HG03342 (cell line): ENCODE data around the gene LARGE1.

Experiments used
- ATAC-seq: cut with Tn5 transposase; IDR thresholded peaks from one replicate; pipeline ENCODE4 v1.9.1; 2021; ENCODE audit warnings: mild to moderate bottlenecking, moderate library complexity; ENCODE audit not compliant: unreplicated experiment

Gene LARGE1

GRCh38 chr22:33606504-33606903, 313.8 kb downstream of the LARGE1 start:
- no peak for ATAC-seq

- ATAC-seq, result no peak
These were observed 314.6 kb downstream of the LARGE1 start for GRCh38 chr22:33605666-33606065.

DNA sequence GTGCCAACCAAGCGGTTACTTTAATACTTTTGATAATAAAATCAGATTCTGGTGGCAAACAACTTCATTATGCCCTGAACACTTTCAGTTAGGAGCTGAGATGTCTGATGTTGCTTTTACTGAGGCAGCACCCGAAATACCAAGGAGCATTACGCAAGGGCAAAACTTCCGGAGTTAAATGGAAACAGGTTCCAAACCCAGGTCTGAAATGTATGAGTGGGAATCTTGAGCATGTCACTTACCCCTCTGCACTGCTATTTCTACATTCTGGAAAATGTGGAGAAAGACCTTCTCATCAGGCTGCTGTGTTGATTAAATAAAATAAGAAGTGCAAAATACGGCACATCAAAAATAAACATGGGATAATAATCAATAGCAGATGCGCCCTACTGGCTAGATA, 315.1 kb downstream of the LARGE1 start:
- no peak for ATAC-seq

GRCh38 chr22:33601062-33601461, 319.2 kb downstream of the LARGE1 start:
- ATAC-seq, result no peak

- ATAC-seq, result no peak
These were observed 319.7 kb downstream of the LARGE1 start for GRCh38 chr22:33600595-33600994.

- no peak for ATAC-seq
These were observed 320.2 kb downstream of the LARGE1 start for GRCh38 chr22:33600113-33600512.

GRCh38 chr22:33599596-33599995, 320.7 kb downstream of the LARGE1 start:
- no peak for ATAC-seq

DNA sequence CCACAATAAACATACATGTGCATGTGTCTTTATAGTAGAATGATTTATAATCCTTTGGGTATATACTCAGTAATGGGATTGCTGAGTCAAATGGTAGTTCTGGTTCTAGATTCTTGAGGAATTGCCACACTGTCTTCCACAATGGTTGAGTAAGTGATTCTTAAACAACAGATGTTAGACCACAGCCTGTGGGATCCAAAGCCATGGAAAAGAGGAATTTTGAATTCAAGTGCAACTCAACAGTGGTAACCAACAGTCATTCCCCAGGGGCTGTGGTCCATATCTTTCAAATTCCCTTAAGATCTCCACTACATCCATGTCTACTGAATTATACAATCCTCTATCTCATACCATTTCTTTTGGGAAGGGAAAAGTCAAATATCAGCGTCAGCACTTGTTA, 321.5 kb downstream of the LARGE1 start:
- no peak for ATAC-seq

DNA sequence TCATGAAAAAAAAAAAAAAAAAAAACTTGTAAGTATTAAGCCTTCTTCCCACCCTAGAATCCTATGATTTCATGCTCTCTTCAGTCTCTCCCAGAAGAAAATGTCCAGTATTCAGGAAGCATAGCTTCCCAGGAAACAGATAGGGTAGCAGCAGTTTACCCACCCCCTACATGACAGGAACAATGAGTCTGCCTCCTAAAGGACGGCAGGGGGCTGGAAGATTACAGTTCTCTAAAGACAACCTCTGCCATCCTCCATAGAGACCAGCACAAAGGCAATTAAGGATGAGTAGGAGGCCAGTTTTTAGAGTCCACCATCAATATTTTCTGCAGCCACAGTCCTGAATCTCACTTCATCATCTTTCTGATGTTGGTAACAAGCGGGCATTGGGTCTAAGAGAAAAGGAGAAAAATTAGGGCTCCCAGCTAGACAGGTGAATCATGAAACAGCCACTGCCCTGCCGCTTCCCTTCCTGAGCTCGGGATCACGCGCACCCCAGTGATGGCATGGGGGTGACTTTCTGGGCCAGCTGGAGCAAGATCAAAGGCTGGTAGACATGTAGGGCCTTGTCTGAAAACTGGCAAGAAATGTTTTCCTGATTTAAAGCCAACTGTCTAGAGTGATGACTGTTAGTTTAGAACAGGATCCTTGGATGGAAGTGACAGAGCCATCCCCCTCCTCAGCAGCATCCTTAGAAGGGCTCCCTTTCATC, 322.8 kb downstream of the LARGE1 start:
- ATAC-seq, result no peak

GRCh38 chr22:33593818-33594217, 326.5 kb downstream of the LARGE1 start:
- ATAC-seq, result no peak

DNA sequence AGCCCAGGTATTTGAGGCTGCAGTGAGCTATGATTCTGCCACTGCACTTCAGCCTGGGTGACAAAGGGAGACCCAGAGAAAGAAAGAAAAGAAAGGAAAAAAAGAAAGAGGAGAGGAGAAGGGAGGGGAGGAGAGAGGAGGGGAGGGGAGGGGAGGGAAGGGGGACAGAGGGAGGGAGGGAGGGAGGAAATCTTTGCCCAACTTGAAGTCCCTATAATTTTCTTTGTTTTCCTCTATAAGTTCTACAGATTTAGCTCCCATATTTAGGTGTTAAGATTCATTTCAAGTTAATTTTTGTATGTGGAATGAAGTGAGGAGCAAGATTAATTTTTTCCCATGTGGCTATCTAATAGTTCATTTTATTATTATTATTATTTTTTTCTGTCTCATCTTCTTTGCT, 328.3 kb downstream of the LARGE1 start:
- ATAC-seq, result no peak

DNA sequence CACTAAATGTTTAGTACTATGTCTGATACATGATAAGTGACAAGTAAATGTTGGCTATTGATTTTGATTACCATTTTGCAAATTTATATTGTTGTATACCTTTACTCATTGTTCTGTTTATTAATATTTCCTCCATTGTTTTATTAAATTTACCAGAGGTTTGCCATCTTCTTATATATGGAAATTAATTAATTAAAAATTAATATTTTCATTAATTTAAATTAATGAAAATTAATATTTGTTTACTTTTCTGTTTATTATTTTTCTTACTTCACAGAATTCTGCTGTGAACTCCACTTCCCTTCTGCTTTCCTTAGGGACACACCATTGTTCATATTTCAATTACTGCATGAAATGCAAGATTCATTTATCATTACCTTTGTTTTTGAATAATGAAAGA, 331.0 kb downstream of the LARGE1 start:
- no peak for ATAC-seq

DNA sequence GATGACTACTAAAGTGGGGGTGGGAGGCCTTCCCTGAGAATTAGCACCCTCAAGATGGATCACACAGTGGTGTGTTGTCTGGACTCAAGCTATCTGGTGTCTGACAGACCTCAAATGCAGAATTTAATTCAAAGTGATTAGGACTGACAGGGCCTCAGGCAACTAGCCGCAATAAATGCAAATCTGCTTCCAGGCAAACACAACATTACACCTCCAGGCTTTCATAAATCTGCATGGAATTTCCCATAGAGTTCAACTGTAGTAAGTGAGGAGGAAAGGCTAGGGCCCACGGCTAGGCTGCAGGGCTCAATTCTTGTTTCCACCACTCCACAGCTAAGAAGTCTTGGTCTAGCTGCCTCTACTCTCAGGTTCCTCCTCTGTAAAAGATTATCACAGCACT, 331.4 kb downstream of the LARGE1 start:
- no peak for ATAC-seq

DNA sequence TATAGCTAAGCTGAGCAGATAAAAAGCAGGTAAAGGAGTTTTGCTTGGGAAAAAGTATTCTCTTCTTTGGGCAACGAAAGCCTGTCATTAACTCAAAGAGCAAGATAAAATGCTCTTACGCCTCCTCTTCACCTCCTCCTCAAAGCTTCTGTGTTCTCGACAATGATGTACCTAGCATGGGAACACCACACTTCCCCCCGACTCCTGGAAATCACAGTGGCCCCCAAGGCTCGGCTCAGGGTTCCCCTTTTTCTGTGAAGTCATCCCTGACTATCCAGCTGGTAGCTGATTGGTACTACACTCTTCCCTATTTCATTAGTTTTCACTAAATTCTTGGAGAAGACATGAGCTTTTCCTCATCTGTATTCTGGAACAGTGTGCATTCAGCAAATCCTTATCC, 336.1 kb downstream of the LARGE1 start:
- no peak for ATAC-seq

- ATAC-seq, result no peak
These were observed 337.4 kb downstream of the LARGE1 start for GRCh38 chr22:33582822-33583400.

DNA sequence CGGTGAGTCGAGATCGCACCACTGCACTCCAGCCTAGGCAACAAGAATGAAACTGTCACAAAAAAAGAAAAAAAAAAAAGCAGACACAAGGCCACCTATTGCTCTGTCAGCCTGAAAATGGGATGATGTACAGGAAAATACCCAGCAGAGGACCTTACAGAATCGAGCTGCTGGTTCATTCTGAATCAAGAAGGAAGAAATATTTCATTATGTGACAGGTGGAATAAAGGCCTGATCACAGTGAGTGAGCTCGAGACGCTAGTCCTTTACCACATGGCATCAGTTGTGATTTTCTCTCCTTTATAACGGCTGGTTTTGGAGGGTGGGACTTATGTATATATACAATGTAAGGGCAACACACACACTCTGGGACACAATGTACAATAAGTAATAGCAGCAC, 340.0 kb downstream of the LARGE1 start:
- ATAC-seq, result no peak

DNA sequence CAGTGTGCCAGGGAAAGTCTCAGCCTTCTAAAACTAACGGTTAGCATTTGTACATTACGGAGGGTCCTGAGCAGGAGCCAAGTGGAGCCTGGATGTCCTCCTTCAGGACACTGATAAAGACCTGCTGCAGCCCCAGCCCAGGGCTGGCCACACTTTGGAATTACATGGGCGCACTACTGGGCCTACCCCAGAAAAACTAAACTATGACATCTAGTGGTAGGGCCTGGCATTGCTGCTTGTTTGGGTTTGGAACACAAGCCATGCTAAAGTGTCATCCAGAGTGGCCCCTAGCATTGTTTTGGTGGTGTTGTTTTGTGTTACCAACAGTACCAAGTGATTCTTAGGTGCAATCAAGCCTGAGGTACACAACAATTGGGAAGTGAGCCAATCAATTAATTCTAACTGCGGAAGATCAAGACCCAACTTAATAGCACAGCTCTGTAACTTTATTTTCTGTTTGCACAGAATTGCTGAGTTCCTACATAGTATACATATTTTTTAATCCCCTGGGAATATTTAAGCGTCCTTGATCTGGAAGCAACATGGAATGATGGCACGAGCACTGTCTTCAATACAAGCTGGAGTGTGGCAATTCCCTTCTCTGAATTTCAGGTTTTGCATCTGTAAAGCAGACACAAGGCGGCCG, 340.7 kb downstream of the LARGE1 start:
- ATAC-seq, result no peak

DNA sequence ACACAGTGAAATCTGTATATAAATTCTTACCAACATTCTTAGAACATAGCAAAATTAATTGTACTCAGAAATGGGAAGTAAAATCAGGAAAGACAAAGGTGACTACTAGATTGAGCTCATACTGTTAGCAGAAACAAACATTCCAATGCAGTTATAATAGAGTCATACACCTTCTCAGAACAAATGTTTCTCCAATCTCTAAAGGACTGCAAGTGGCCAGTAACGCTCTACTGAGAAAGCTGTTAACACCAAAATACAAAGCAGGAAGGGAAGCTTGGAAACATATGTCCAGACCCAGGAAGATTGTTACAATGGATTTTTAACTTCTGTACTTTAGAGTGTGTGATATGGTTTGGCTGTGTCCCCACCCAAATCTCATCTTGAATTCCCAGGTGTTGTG, 341.5 kb downstream of the LARGE1 start:
- ATAC-seq, result no peak

DNA sequence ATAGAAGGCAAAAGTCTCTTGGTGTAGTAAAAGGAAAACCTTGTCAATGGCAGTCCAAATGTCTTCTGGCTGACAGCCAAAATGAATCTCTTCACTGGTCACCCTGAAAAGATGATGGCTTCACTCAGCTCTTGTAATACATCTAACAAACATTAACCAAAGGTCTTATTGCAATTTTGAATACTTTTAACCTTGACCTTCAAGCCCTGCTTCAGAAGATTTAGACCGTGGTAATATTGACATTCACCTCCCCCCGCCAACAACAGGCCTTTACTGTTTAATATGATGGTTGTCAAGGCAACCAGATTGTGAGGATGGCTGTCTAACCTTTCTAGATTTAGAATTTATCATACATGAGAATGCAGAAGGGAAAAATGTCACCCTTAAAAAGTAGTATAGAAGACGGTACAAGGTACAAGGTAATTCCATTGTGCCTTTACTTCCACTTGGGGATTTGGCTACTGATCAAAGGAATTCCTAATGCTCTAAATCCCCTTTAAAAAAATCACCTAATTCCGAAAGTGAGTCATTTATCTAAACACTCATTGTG, 342.3 kb downstream of the LARGE1 start:
- ATAC-seq, result no peak

DNA sequence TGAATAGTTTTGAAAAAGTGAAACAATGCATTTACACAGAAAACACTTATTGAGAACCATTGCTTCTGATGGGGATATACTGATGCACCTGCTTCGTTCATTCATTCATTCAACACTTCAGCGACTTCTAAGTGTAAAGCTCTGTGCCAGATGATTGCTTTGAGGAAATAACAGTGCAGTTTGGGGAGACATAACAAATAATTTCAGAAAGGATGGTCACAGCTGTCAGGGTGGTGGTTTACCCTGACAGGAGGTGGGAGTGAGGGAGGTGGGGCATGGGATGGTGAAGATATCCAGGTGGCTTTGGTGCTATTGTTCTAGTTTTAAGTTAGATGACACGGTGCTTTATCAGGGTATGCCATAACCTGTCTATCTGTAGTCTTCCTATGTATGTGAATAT, 344.1 kb downstream of the LARGE1 start:
- no peak for ATAC-seq

DNA sequence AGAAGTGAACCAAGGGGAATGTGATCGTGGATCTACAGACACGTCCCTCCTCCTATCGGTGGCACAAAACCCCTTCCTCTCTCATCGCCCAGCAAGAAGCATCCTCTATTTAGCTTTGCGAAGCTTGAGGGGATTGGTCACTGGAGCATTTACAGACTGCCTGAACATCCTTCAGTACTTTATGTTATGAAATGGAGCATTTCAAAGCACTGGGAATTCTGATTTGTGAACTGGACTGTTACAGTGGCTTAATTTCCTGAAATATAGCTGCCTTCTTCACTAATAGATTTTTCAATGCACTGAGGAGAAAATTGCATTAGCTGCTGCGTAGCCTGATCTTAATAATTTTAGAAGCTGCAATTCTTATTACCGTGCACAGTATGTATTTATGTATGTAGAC, 344.5 kb downstream of the LARGE1 start:
- no peak for ATAC-seq

DNA sequence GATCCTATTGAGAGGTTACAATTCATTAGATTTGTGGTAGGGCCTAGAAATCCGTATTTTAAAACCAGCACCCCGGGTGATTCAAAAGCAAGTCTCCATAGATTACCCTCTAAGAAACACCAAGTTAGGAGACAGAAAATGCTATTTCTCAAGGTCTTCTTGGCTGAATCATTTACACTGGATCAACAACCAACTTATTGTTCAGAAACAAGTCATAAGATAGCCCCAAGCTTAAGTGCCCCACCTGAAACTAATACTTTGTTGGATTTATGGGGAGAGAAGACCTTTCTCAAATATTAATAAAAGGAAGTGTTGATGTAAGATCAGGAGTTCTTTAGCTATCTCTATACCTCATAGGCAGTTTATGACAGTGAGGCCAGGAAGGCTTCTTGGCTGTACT, 345.2 kb downstream of the LARGE1 start:
- no peak for ATAC-seq
